Heart left ventricle (tissue), 13 donors: ENCODE data around the gene SBNO2.

Experiments
- POLR2A ChIP-seq, 2 donors: fragments of 450-650 bp; IDR thresholded peaks; one replicate each; pipeline ENCODE4 v1.6.1; 2017; ENCODE audit warnings: antibody characterized with exemption in 2 of 2, mild to moderate bottlenecking in 2 of 2, moderate library complexity in 2 of 2
- TF ChIP-seq, protein P1 (sequence below), 12 donors: fragments of 200-600 bp; sonication (generic) in 4 of 12; IDR thresholded peaks; one replicate each; pipeline versions ENCODE4 v1.5.0 to v1.8.0; 2018 to 2022; ENCODE audit warnings: antibody characterized with exemption in 12 of 12, mild to moderate bottlenecking in 5 of 12
- donor health status: ischemic (EF 13 %, LVEDD 7.1; RV severe dilation, severe dysfunction).
- donor health status: DM: no; HTN: yes; CAD: no.
- donor health status: DM: no; HTN: no; CAD: no.
- donor health status: ischemic (EF 25% LVEDD 6.9; RV normal size, moderate dysfunction).
- donor health status: ischemic (EF 25% LVEDD 5.7; RV mildly dilated, moderate dysfunction).
- donor health status: ischemic (EF 35%, LVEDD 5.7; RV mildly dilated, moderate dysfunction).
- donor health status: nonischemic (EF 11% LVEDD 7.7; RV severe dilation, severe dysfunction).
- donor health status: DM: yes; HTN: yes; CAD: no.
- donor health status: PGD.
- donor health status: ischemic (EF 29% LVEDD 5.4; RV normal size, mild dysfunction).
- donor health status: nonischemic (EF 23%, LVEDD 6.1; RV moderate dilation, normal function).

DNA sequence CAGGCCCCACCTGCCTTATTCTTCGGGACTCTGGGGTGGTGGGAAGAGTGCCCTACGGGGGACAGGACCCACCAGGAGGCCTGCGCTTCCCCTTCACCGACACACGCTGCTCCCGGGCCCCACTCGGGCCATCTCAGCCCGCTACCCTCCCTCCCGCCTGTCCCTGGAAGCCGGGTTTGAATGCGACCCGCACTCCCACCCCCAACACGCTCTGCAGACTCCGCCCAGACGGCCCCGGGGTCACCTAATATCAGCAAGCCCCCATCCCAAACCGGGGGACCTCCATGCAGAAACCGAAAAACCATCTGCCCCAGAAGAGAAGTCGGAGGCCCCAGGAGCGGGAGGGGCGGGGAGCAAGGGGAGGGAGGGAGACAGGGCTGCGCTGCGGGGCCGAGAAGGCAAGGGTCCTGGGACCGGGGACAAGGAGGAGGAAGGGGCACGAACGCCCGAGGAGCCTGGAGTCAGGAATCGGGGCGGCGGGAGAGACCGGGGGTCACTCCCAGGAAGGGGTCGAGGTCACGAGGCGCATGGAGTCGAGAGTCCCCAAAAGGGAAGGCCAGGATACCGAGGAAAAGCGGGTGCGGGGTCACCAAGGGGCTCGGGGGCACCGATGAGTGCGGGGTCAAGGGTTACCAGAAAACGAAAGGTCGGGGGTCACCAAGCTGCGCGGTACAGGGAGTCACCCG lies 766 bp downstream of the SBNO2 start:
- TF ChIP-seq, protein P1, sequence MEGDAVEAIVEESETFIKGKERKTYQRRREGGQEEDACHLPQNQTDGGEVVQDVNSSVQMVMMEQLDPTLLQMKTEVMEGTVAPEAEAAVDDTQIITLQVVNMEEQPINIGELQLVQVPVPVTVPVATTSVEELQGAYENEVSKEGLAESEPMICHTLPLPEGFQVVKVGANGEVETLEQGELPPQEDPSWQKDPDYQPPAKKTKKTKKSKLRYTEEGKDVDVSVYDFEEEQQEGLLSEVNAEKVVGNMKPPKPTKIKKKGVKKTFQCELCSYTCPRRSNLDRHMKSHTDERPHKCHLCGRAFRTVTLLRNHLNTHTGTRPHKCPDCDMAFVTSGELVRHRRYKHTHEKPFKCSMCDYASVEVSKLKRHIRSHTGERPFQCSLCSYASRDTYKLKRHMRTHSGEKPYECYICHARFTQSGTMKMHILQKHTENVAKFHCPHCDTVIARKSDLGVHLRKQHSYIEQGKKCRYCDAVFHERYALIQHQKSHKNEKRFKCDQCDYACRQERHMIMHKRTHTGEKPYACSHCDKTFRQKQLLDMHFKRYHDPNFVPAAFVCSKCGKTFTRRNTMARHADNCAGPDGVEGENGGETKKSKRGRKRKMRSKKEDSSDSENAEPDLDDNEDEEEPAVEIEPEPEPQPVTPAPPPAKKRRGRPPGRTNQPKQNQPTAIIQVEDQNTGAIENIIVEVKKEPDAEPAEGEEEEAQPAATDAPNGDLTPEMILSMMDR (IDR thresholded peaks at IDR 0.05): no peak
- TF ChIP-seq POLR2A (IDR thresholded peaks at IDR 0.05): no peak
